AG09319 (cell line): ENCODE data around the gene RCOR2.

Experiments
- DNase-seq: peaks from one replicate; pipeline ENCODE4 v3.0.0-alpha.2; 2010; ENCODE audit warnings: low read depth; ENCODE audit errors: extremely low read depth
- CTCF ChIP-seq: IDR thresholded peaks from 2 replicates; pipeline ENCODE4 v1.5.1; 2011; ENCODE audit warnings: low read depth, mild to moderate bottlenecking, inconsistent platforms, low read length, moderate library complexity

Gene RCOR2

DNA sequence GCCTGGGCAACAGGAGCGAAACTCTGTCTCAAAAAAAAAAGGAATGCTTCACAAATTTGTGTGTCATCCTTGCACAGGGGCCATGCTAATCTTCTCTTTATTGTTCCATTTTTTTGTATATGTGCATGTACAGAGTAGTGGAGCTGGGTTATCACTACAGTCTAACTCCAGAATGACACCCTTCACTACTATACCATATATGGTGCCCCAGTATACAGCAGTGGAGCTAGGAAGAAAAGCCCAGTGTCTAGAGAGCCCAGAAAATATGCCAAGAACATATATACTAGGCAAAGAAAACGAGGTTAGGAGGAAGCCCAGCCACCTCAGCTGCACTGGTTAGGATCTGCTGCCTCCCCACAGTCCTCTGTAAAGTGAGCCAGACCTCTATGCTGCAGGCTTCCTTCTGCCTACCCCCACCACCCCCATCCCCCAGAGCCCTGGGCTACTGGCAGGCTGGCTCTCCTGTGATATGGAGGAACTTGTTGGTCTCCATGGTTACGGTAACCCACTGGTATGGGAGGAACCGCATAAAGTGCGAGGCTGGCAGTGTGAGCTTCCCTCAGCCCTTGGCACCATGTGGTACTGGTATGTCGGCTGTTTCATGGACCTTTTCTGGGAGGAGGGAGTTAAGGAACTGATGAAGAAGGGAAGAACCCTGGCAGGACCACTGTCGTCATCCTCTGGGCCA is 34.3 kb downstream of the RCOR2 start:
- no peak for TF ChIP-seq CTCF
- DNase-seq, result no peak

DNA sequence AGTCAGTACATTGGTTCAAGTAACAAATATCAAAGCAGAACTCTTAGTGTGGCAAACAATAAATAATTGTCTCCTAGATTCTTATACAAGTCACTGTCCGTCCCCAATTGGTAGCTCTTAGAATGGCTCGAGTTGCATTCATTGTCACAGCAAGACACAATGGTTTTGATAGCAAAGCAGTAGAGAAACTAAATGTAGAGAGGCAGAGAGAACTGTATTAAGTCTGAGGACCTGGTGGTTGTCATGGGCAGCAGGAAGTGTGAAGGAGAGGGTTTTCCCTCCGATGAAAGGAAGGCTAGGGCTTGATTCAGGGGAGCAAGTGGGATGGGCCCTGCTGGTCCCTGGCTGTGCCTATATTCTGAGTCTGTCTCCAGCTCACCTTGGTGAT is 36.6 kb downstream of the RCOR2 start:
- DNase-seq, result no peak
- no peak for TF ChIP-seq CTCF

- no peak for DNase-seq
- TF ChIP-seq CTCF, result no peak
Measured at GRCh38 chr11:63879598-63880402, 37.2 kb downstream of the RCOR2 start.

DNA sequence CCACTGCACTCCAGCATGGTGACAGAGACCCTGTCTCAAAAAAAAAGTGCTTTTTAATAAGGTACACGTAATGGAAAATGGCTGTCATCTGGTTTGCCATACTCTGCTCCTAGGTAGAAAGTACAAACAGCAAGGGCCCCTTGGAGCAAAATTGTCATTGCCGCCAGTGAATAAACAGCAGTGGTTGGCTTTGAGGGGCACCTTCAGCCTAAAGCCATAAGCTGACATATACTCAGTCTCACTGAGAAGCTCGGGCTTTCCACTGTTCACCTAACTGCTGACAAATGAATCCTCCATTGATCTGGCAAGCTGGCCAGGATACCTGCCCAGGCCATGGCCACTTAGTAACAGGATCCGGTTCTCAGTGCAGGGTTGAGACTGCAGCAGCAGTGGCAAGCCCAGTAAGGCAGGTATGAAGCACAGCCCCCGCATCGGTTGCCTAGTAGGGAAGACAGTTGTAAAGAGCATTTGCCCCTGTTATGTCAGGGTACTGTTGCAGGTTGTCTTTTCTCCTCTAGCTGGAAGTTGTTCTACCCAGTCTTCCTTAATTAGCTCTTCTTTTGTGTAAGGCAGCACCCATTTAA is 39.2 kb downstream of the RCOR2 start:
- DNase-seq, result no peak

DNA sequence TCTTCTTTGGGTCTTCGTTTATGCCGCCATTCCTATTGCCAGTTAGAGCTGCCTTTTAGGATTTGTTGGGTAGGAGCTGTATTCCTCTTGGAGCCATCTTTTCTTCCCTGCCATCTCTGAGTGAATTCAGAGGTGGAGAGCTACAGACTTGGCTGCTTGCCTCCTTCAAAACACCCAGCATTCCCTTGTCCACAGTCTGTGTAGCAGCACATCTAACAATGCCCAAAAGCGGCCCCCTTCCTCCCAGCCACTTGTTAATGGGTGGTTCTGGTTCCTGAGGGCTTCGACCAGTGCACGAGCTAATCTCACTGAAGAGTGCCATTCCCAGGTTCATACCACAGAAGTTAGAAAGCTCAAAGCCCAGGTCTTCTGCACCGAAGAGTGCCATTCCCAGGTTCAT is 40.3 kb downstream of the RCOR2 start:
- no peak for DNase-seq
- TF ChIP-seq CTCF, result no peak

More for the DNA sequence above, 39.2 kb downstream of the RCOR2 start:
- TF ChIP-seq CTCF, result no peak

DNA sequence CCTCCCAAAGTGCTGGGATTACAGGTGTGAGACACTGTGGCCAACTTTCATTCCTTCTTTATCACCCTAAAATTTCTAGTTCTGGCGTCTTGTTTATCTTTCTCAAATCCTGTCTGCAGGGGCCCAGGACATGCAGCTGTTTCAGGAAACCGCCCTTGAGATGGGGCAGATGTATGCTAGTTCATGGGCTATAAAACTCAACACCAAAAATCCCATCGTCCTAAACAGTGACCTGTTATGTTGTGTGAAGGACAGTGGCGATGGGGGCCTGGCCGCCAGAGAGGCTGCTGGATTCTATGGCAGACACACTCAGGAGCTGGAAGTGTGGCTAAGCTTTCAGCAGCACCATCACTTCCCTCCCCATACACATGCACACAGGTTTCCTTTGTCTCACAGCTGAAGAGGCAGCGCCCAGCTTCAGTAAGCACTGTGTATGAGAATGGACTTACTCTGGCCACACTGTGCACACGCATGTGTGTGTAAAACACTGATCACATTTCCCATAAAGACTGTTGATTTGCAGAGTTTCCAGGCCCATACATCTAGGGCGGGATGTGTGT is 41.4 kb downstream of the RCOR2 start:
- TF ChIP-seq CTCF, result no peak
- no peak for DNase-seq

GRCh38 chr11:63874511-63874910 is 42.5 kb downstream of the RCOR2 start:
- TF ChIP-seq CTCF, result no peak
- no peak for DNase-seq
